H1 (cell line): ENCODE measurements around the gene ACBD6. TPM values are rescaled to one million over a fixed set of nuclear protein-coding genes. Genes with fewer than 3 reads are reported as not detected.

Experiments used
- CTCF ChIA-PET: fragments of 300-600 bp; sonication (Branson Sonifier 250); formaldehyde crosslinking; loops from one replicate; lab custom pipeline; 2021; ENCODE audit not compliant: partially characterized antibody; lab: Charles Lee
- POLR2A ChIA-PET: fragments of 300-600 bp; sonication (Branson Sonifier 250); formaldehyde crosslinking; loops from one replicate; lab custom pipeline; 2021; ENCODE audit warnings: inconsistent platforms; ENCODE audit not compliant: partially characterized antibody; lab: Charles Lee
- DNase-seq, 2 experiments: peaks; one replicate each; pipeline versions ENCODE4 v3.0.0 to v3.0.0-alpha.2; 2010 to 2022; ENCODE audit warnings: low spot score in 2 of 2, low read depth in 1 of 2, mixed read lengths in 1 of 2
- FAIRE-seq: peaks from 2 replicates; lab custom pipeline; 2011; peaks lifted over from hg19 to GRCh38; lab: Jason Lieb, UNC
- H2AFZ ChIP-seq: 2 replicates; pipeline ENCODE4 v1.8.1; 2012; ENCODE audit warnings: low read length, inconsistent platforms
- H2AK5ac ChIP-seq: 2 replicates; pipeline ENCODE4 v1.6.1; 2013; ENCODE audit warnings: low read depth, low read length
- H2BK120ac ChIP-seq: replicated peaks from 2 replicates; pipeline ENCODE3; 2013; ENCODE audit warnings: low read depth, low read length, inconsistent platforms
- H2BK12ac ChIP-seq: 2 replicates; pipeline ENCODE4 v1.6.1; 2013; ENCODE audit warnings: low read depth, low read length
- H2BK15ac ChIP-seq: 2 replicates; pipeline ENCODE4 v1.6.1; 2013; ENCODE audit warnings: low read length
- H2BK20ac ChIP-seq: 2 replicates; pipeline ENCODE4 v1.6.1; 2013; ENCODE audit warnings: low read length
- H2BK5ac ChIP-seq: 2 replicates; pipeline ENCODE4 v1.6.1; 2013; ENCODE audit warnings: low read depth, low read length
- H3K14ac ChIP-seq: 2 replicates; pipeline ENCODE4 v1.6.1; 2013; ENCODE audit warnings: inconsistent platforms; ENCODE audit not compliant: insufficient read length
- H3K18ac ChIP-seq: 2 replicates; pipeline ENCODE4 v1.6.1; 2013; ENCODE audit warnings: low read length; ENCODE audit errors: extremely low read depth
- H3K23ac ChIP-seq: 2 replicates; pipeline ENCODE4 v1.6.1; 2013; ENCODE audit warnings: inconsistent platforms; ENCODE audit not compliant: insufficient read length
- H3K23me2 ChIP-seq: 2 replicates; pipeline ENCODE4 v1.6.1; 2013; ENCODE audit warnings: low read depth, low read length
- H3K27ac ChIP-seq: 2 replicates; pipeline ENCODE4 v1.6.1; 2011; ENCODE audit warnings: low read depth, low read length, inconsistent platforms
- H3K27me3 ChIP-seq, 4 experiments: replicated peaks in 1 of 4; 1 replicate in 1 of 4; 2 replicates in 3 of 4; pipeline versions ENCODE4 v1.6.1 to v1.8.1; 2011 to 2013; ENCODE audit warnings: low read length in 3 of 4, mild to moderate bottlenecking in 3 of 4, inconsistent platforms in 2 of 4, mixed read lengths in 2 of 4, moderate library complexity in 1 of 4; ENCODE audit not compliant: control insufficient read depth in 3 of 4, insufficient read depth in 3 of 4; ENCODE audit errors: extremely low read depth in 1 of 4
- H3K36me3 ChIP-seq, 4 experiments: 2 replicates each; pipeline versions ENCODE4 v1.6.1 to v1.8.1; 2011 to 2013; ENCODE audit warnings: mild to moderate bottlenecking in 4 of 4, low read length in 3 of 4, moderate library complexity in 2 of 4, control low read depth in 1 of 4, inconsistent platforms in 1 of 4; ENCODE audit not compliant: insufficient read depth in 4 of 4, control insufficient read depth in 2 of 4
- H3K4ac ChIP-seq: replicated peaks from 2 replicates; pipeline ENCODE3; 2013; ENCODE audit warnings: low read length, low read depth, mixed read lengths, inconsistent platforms; ENCODE audit not compliant: insufficient read length
- H3K4me1 ChIP-seq, 4 experiments: replicated peaks in 1 of 4; 1 replicate in 1 of 4; 2 replicates in 3 of 4; pipeline versions ENCODE4 v1.6.1 to v1.8.1; 2011 to 2013; ENCODE audit warnings: low read length in 3 of 4, inconsistent platforms in 2 of 4, mixed read lengths in 1 of 4; ENCODE audit not compliant: insufficient read depth in 4 of 4, control insufficient read depth in 3 of 4
- H3K4me2 ChIP-seq, 2 experiments: 2 replicates each; pipeline versions ENCODE4 v1.6.1 to v1.8.1; 2011 to 2013; ENCODE audit warnings: low read depth in 2 of 2, low read length in 2 of 2, control low read depth in 1 of 2, inconsistent platforms in 1 of 2, mild to moderate bottlenecking in 1 of 2; ENCODE audit not compliant: insufficient read depth in 1 of 2
- H3K4me3 ChIP-seq, 4 experiments: fragments of 200-600, 300-600 bp in 1 of 4; sonication (generic), shearing (Covaris generic), sonication (Bioruptor Twin) in 1 of 4; 2 replicates each; pipeline versions ENCODE4 v1.5.1 to v1.8.1; 2011 to 2016; ENCODE audit warnings: low read length in 4 of 4, low read depth in 3 of 4, control low read depth in 2 of 4, inconsistent platforms in 2 of 4, mild to moderate bottlenecking in 2 of 4, mixed read lengths in 1 of 4, moderate library complexity in 1 of 4; ENCODE audit not compliant: insufficient read depth in 2 of 4; ENCODE audit errors: extremely low read depth in 1 of 4
- H3K56ac ChIP-seq: replicated peaks from 2 replicates; pipeline ENCODE3; 2013; ENCODE audit warnings: low read depth, mild to moderate bottlenecking, mixed read lengths, low read length, inconsistent platforms; ENCODE audit not compliant: insufficient read length
- H3K79me1 ChIP-seq: 2 replicates; pipeline ENCODE4 v1.6.1; 2013; ENCODE audit warnings: low read depth, low read length, control low read depth
- H3K79me2 ChIP-seq, 2 experiments: 2 replicates each; pipeline versions ENCODE4 v1.6.1 to v1.8.1; 2012 to 2013; ENCODE audit warnings: low read length in 2 of 2, mild to moderate bottlenecking in 2 of 2, inconsistent platforms in 1 of 2; ENCODE audit not compliant: insufficient read depth in 2 of 2, control insufficient read depth in 1 of 2
- H3K9ac ChIP-seq, 4 experiments: replicated peaks in 1 of 4; 1 replicate in 1 of 4; 2 replicates in 3 of 4; pipeline versions ENCODE4 v1.6.1 to v1.8.1; 2011 to 2013; ENCODE audit warnings: low read depth in 3 of 4, low read length in 3 of 4, control low read depth in 2 of 4, mild to moderate bottlenecking in 2 of 4, moderate library complexity in 2 of 4, inconsistent platforms in 1 of 4; ENCODE audit errors: extremely low read depth in 1 of 4
- H3K9me3 ChIP-seq, 2 experiments: 2 replicates each; pipeline versions ENCODE4 v1.6.1 to v1.8.1; 2012 to 2013; ENCODE audit warnings: mild to moderate bottlenecking in 2 of 2, moderate library complexity in 2 of 2, control low read depth in 1 of 2, inconsistent platforms in 1 of 2, low read depth in 1 of 2, low read length in 1 of 2, mixed read lengths in 1 of 2; ENCODE audit not compliant: insufficient read depth in 2 of 2
- H4K20me1 ChIP-seq, 2 experiments: replicated peaks in 1 of 2; 2 replicates each; pipeline versions ENCODE3 to v1.8.1; 2011 to 2013; ENCODE audit warnings: inconsistent platforms in 2 of 2, low read length in 2 of 2, mild to moderate bottlenecking in 1 of 2; ENCODE audit not compliant: insufficient read depth in 2 of 2, control insufficient read depth in 1 of 2
- H4K5ac ChIP-seq: 2 replicates; pipeline ENCODE4 v1.6.1; 2013; ENCODE audit warnings: low read length, low read depth, mixed read lengths, inconsistent platforms; ENCODE audit not compliant: insufficient read length
- H4K8ac ChIP-seq: 2 replicates; pipeline ENCODE4 v1.8.0; 2013; ENCODE audit warnings: mild to moderate bottlenecking, moderate library complexity, low read length, inconsistent platforms; ENCODE audit not compliant: insufficient read depth; ENCODE audit errors: extremely low read depth
- H4K91ac ChIP-seq: replicated peaks from 2 replicates; pipeline ENCODE3; 2013; ENCODE audit warnings: low read length, mixed read lengths, inconsistent platforms; ENCODE audit not compliant: insufficient read length
- NRF1 ChIP-seq: IDR thresholded peaks from 2 replicates; pipeline ENCODE4 v1.6.1; 2011; ENCODE audit warnings: mild to moderate bottlenecking, low read depth, low read length, improper control_type of control experiment
- WGBS, 2 experiments: shearing (Covaris generic) in 1 of 2; methylation state at CpG; one replicate each; pipeline versions ENCODE4 v1.1.6 to v1.1.7; 2013 to 2015; ENCODE audit warnings: low lambda C conversion rate in 2 of 2, mixed read lengths in 2 of 2, inconsistent platforms in 1 of 2, low coverage in 1 of 2, missing lambda C conversion rate in 1 of 2; ENCODE audit not compliant: insufficient replicate concordance in 2 of 2, insufficient coverage in 1 of 2, insufficient read length in 1 of 2; ENCODE audit errors: extremely low coverage in 1 of 2, missing lambda C conversion rate in 1 of 2; 5-methylcytosine and 5-hydroxymethylcytosine counted together
- polyA plus RNA-seq, 7 experiments: library from polyadenylated mRNA; depleted of rRNA in 3 of 7; stranded (reverse) in 5 of 7; unstranded in 2 of 7; fragments of >200 nt in 5 of 7; fragments of 200-250 nt in 2 of 7; gene quantifications; 1 replicate in 5 of 7; 2 replicates in 1 of 7; 4 replicates in 1 of 7; pipeline versions ENCODE4 v1.2.1 to v1.2.3, GENCODE V29; 2011 to 2013; ENCODE audit warnings: missing spikeins in 2 of 7, mixed read lengths in 2 of 7
- total RNA-seq: library from RNA; stranded (reverse); fragmentation: NEBNext Ultra II Directional; extraction: Animal tissue kit (Norgen Biotek cat#: 25700); gene quantifications from 2 replicates; pipeline ENCODE4 v1.2.1, GENCODE V29; 2021

Gene ACBD6
- total and polyA plus RNA-seq, 2 of the 8 experiments (the other 6 are each of a cell fraction or from before 2014, with no cell fraction given): 52.0 to 67.7 TPM

DNA sequence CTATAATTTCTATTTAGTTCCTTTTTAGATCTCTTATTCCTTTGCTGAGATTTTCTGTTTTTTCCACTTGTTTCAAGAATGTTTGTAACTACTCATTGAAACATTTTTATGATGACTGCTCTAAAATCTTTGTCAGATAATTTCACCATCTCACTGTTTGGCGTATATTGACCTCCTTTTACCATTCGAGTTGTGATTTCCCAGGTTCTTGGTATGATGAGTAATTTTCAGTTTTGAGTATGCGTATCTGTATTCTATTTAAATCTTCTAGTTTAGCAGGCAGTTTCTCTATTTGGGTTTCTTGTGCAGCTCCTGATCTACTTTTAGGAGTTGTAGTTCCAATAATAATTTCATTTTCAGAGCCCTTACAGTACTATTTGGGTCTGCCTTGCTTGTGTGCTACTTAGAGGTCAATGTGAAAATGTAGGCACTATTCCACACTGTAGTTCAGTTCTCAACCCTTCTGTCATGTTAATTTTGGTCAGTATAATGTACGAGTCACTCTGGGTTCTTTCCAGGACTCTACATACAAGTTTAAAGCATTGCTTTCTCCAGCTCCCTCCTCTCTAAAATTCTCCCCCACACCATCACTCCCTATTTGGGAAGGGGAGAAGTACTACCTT is 115.5 kb downstream of the ACBD6 start:
- H3K18ac ChIP-seq: no peak overlapping the region
- CTCF ChIA-PET: interaction anchor here (0.8 to 1.8 kb wide), 4 partner anchors 20 to 206 kb away, joined by 3 to 4 read pairs (median 3); no protein-coding TSS in a partner anchor
- H2AK5ac ChIP-seq: no peak overlapping the region
- H3K23ac ChIP-seq: no peak overlapping the region
- no peak overlapping the region for H4K91ac ChIP-seq
- H2BK5ac ChIP-seq: no peak overlapping the region
- H3K36me3 ChIP-seq: no peaks in the 10 kb centered on the region
- H3K27ac ChIP-seq: no peak overlapping the region
- H3K4me2 ChIP-seq: no peak overlapping the region
- no peak overlapping the region for H4K5ac ChIP-seq
- no peaks in the 10 kb centered on the region for H4K20me1 ChIP-seq
- H2BK120ac ChIP-seq: no peak overlapping the region
- no peak overlapping the region for H2BK15ac ChIP-seq
- no peak overlapping the region for H3K56ac ChIP-seq
- 88% methylated on average over 4 of the region's 4 CpGs; no CpG with 5 or more reads in 1 of the 2 experiments for WGBS, 2 experiments
- H3K9me3 ChIP-seq: no peaks in the 10 kb centered on the region; a peak in 1 of 4 replicates
- no peak overlapping the region for H4K8ac ChIP-seq
- FAIRE-seq (no peak), DNase-seq (no peak)
- TF ChIP-seq NRF1: no peak
- POLR2A ChIA-PET: no interaction called here
- no peak overlapping the region for H2BK12ac ChIP-seq
- H3K9ac ChIP-seq: no peak overlapping the region
- H3K4me1 ChIP-seq: no peaks in the 10 kb centered on the region
- no peaks in the 10 kb centered on the region for H3K79me1 ChIP-seq
- H3K79me2 ChIP-seq: peaks cover 0 to 27% of the 10 kb centered on the region in 2 experiments; a peak in 2 of 4 replicates
- H3K4ac ChIP-seq: no peak overlapping the region
- H3K14ac ChIP-seq: no peak overlapping the region
- H3K4me3 ChIP-seq: no peak overlapping the region
- no peaks in the 10 kb centered on the region; a peak in 1 of 7 replicates for H3K27me3 ChIP-seq
- H2AFZ ChIP-seq: no peak overlapping the region
- H2BK20ac ChIP-seq: no peak overlapping the region
- no peaks in the 10 kb centered on the region for H3K23me2 ChIP-seq
